Prostate gland (tissue), 2 donors: ENCODE measurements around the gene CAPZB. TPM values are rescaled to one million over a fixed set of nuclear protein-coding genes. Genes with fewer than 3 reads are reported as not detected.

Experiments used
- DNase-seq: peaks from one replicate; pipeline ENCODE4 v3.0.0-alpha.2; 2019; ENCODE audit warnings: low spot score
- H3K27ac ChIP-seq, 2 donors: fragments of 200-600 bp; sonication (generic); 2 replicates each; pipeline ENCODE4 v1.5.1; 2017 to 2019
- H3K27me3 ChIP-seq: fragments of 200-600 bp; sonication (generic); replicated peaks from 2 replicates; pipeline ENCODE4 v1.5.1; 2019; ENCODE audit not compliant: insufficient read depth
- H3K36me3 ChIP-seq, 2 donors: fragments of 200-600 bp; sonication (generic); 1 replicate in 1 of 2; 2 replicates in 1 of 2; pipeline versions ENCODE4 v1.5.1 to v1.8.1; 2017 to 2019
- H3K4me1 ChIP-seq: fragments of 200-600 bp; sonication (generic); replicated peaks from 2 replicates; pipeline ENCODE4 v1.5.1; 2019
- H3K4me3 ChIP-seq, 2 donors: fragments of 200-600 bp; sonication (generic); 2 replicates each; pipeline ENCODE4 v1.5.1; 2017 to 2019
- H3K9me3 ChIP-seq: fragments of 200-600 bp; sonication (generic); 2 replicates; pipeline ENCODE4 v1.5.1; 2017
- CTCF ChIP-seq, 4 experiments: fragments of 200-600 bp in 2 of 4; fragments of 450-650 bp in 2 of 4; sonication (generic) in 2 of 4; IDR thresholded peaks; 1 replicate in 3 of 4; 2 replicates in 1 of 4; pipeline ENCODE4 v1.5.1; 2016 to 2019; ENCODE audit warnings: antibody characterized with exemption in 4 of 4, mild to moderate bottlenecking in 2 of 4, moderate library complexity in 2 of 4
- POLR2A ChIP-seq: fragments of 450-650 bp; IDR thresholded peaks from one replicate; pipeline ENCODE4 v1.6.1; 2016; ENCODE audit warnings: antibody characterized with exemption, mild to moderate bottlenecking
- POLR2AphosphoS5 ChIP-seq: sonication (generic); formaldehyde crosslinking; IDR thresholded peaks from one replicate; pipeline ENCODE4 v1.6.1; 2017; ENCODE audit warnings: antibody characterized with exemption
- WGBS: methylation state at CpG from one replicate; pipeline ENCODE4 v1.1.5; 2018; 5-methylcytosine and 5-hydroxymethylcytosine counted together
- intact Hi-C: fragments of 100-400 bp; cut with DNase I; formaldehyde crosslinking; loops from one replicate; pipeline ENCODE4 v1.14.2; 2022
- total RNA-seq, 2 donors: library from RNA; depleted of rRNA; stranded (reverse); fragments of >200 nt; gene quantifications; one replicate each; pipeline ENCODE4 v1.1.0, GENCODE V29; 2016

The CAPZB gene
- total RNA-seq, 2 donors from 2014 or later: 139 to 150 TPM

GRCh38 chr1:19414515-19415121 is 70.7 kb downstream of the CAPZB start:
- intact Hi-C loops: no loop called here
- no peak for DNase-seq
- no peaks in the 10 kb centered on the region for H3K27me3 ChIP-seq
- no peaks in the 10 kb centered on the region for H3K4me1 ChIP-seq
- peak; percentile 75 for TF ChIP-seq POLR2AphosphoS5
- TF ChIP-seq CTCF (IDR thresholded peaks at IDR 0.05): no peak
- H3K4me3 ChIP-seq: no peak overlapping the region
- WGBS: 17% methylated on average over 2 of the region's 2 CpGs
- peak overlapping the region; percentile 61 to 74 for H3K27ac ChIP-seq
- H3K36me3 ChIP-seq: no peaks in the 10 kb centered on the region
- no peaks in the 10 kb centered on the region for H3K9me3 ChIP-seq

- Histone ChIP-seq H3K27me3 (no peaks in the 10 kb centered on the region), H3K9me3 (no peaks in the 10 kb centered on the region), H3K36me3 (no peaks in the 10 kb centered on the region), H3K4me1 (no peaks in the 10 kb centered on the region), H3K4me3 (no peak overlapping the region), H3K27ac (peak overlapping the region; percentile 61 to 74)
- TF ChIP-seq POLR2A: no peak
- no peak for TF ChIP-seq CTCF (IDR thresholded peaks at IDR 0.05)
- no peak for TF ChIP-seq POLR2AphosphoS5
- no peak for DNase-seq
- intact Hi-C loops: no loop called here
- WGBS: 66% methylated on average over 12 of the region's 12 CpGs
Observed at GRCh38 chr1:19413999-19414398, 71.3 kb downstream of the CAPZB start.

GRCh38 chr1:19412654-19413053 is 72.7 kb downstream of the CAPZB start:
- TF ChIP-seq POLR2A (no peak), CTCF (IDR thresholded peaks at IDR 0.05) (no peak), POLR2AphosphoS5 (peak; percentile 56)
- Histone ChIP-seq H3K27me3 (no peaks in the 10 kb centered on the region), H3K27ac (peak overlapping the region; percentile 61 to 74), H3K4me1 (no peaks in the 10 kb centered on the region), H3K9me3 (no peaks in the 10 kb centered on the region), H3K4me3 (no peak overlapping the region), H3K36me3 (no peaks in the 10 kb centered on the region)
- 25% methylated on average over 8 of the region's 8 CpGs for WGBS
- no peak for DNase-seq
- intact Hi-C loops: no loop called here

- Histone ChIP-seq H3K4me3 (no peak overlapping the region), H3K4me1 (no peaks in the 10 kb centered on the region), H3K36me3 (no peaks in the 10 kb centered on the region), H3K9me3 (no peaks in the 10 kb centered on the region), H3K27ac (peak overlapping the region; percentile 61 to 74), H3K27me3 (no peaks in the 10 kb centered on the region)
- TF ChIP-seq POLR2A: no peak
- no peak for TF ChIP-seq POLR2AphosphoS5
- TF ChIP-seq CTCF (IDR thresholded peaks at IDR 0.05): no peak
- DNase-seq: no peak
- intact Hi-C loops: no loop called here
- WGBS: 78% methylated on average over 8 of the region's 8 CpGs
Observed at GRCh38 chr1:19411612-19412011, 73.7 kb downstream of the CAPZB start.

- intact Hi-C loops: no loop called here
- WGBS: 82% methylated on average over 5 of the region's 5 CpGs
- H3K27ac ChIP-seq: no peak overlapping the region
- no peaks in the 10 kb centered on the region for H3K27me3 ChIP-seq
- H3K4me1 ChIP-seq: no peaks in the 10 kb centered on the region
- no peak for TF ChIP-seq POLR2A
- no peak for TF ChIP-seq CTCF (IDR thresholded peaks at IDR 0.05)
- TF ChIP-seq POLR2AphosphoS5: no peak
- DNase-seq: no peak
- no peaks in the 10 kb centered on the region for H3K9me3 ChIP-seq
- no peaks in the 10 kb centered on the region for H3K36me3 ChIP-seq
- H3K4me3 ChIP-seq: no peak overlapping the region
Observed at GRCh38 chr1:19410393-19410792, 74.9 kb downstream of the CAPZB start.
